GM21381 (cell line): ENCODE measurements around the gene PPP2R5C.

Source experiments
- ATAC-seq: cut with Tn5 transposase; IDR thresholded peaks from one replicate; pipeline ENCODE4 v1.9.1; 2021; ENCODE audit warnings: mild to moderate bottlenecking, moderate library complexity; ENCODE audit not compliant: unreplicated experiment

Gene PPP2R5C

GRCh38 chr14:101909371-101910096 is 148.0 kb downstream of the PPP2R5C start:
- ATAC-seq: no peak

- no peak for ATAC-seq
Measured at GRCh38 chr14:101912841-101913240, 151.3 kb downstream of the PPP2R5C start.

GRCh38 chr14:101914083-101914482 is 152.6 kb downstream of the PPP2R5C start:
- ATAC-seq: no peak

- no peak for ATAC-seq
Measured at GRCh38 chr14:101915871-101916815, 154.6 kb downstream of the PPP2R5C start.

GRCh38 chr14:101916816-101917412 is 155.4 kb downstream of the PPP2R5C start:
- ATAC-seq: no peak

GRCh38 chr14:101917413-101918017 is 156.0 kb downstream of the PPP2R5C start:
- ATAC-seq: no peak

GRCh38 chr14:101918065-101918989 is 156.8 kb downstream of the PPP2R5C start:
- ATAC-seq: no peak

GRCh38 chr14:101920271-101920670 is 158.8 kb downstream of the PPP2R5C start:
- no peak for ATAC-seq

GRCh38 chr14:101922866-101923265 is 161.4 kb downstream of the PPP2R5C start:
- ATAC-seq: no peak

GRCh38 chr14:101925152-101925551 is 163.6 kb downstream of the PPP2R5C start:
- ATAC-seq: no peak

- no peak for ATAC-seq
Measured at GRCh38 chr14:101926085-101926484, 164.6 kb downstream of the PPP2R5C start.

- ATAC-seq: no peak
Measured at GRCh38 chr14:101926620-101927019, 165.1 kb downstream of the PPP2R5C start.

- no peak for ATAC-seq
Measured at GRCh38 chr14:101927859-101928258, 166.3 kb downstream of the PPP2R5C start.

GRCh38 chr14:101928415-101928841 is 166.9 kb downstream of the PPP2R5C start:
- no peak for ATAC-seq

GRCh38 chr14:101929096-101929495 is 167.6 kb downstream of the PPP2R5C start:
- no peak for ATAC-seq

GRCh38 chr14:101929946-101930345 is 168.4 kb downstream of the PPP2R5C start:
- no peak for ATAC-seq

- ATAC-seq: no peak
Measured at GRCh38 chr14:101932673-101933072, 171.2 kb downstream of the PPP2R5C start.

GRCh38 chr14:101933209-101933608 is 171.7 kb downstream of the PPP2R5C start:
- ATAC-seq: no peak

GRCh38 chr14:101934601-101935150 is 173.2 kb downstream of the PPP2R5C start:
- no peak for ATAC-seq
